GM18909 (cell line): ENCODE data around the gene ANKRD63.

Experiments
- ATAC-seq: cut with Tn5 transposase; IDR thresholded peaks from one replicate; pipeline ENCODE4 v1.9.1; 2021; ENCODE audit warnings: mild to moderate bottlenecking; ENCODE audit not compliant: unreplicated experiment, poor library complexity

ANKRD63 gene

DNA sequence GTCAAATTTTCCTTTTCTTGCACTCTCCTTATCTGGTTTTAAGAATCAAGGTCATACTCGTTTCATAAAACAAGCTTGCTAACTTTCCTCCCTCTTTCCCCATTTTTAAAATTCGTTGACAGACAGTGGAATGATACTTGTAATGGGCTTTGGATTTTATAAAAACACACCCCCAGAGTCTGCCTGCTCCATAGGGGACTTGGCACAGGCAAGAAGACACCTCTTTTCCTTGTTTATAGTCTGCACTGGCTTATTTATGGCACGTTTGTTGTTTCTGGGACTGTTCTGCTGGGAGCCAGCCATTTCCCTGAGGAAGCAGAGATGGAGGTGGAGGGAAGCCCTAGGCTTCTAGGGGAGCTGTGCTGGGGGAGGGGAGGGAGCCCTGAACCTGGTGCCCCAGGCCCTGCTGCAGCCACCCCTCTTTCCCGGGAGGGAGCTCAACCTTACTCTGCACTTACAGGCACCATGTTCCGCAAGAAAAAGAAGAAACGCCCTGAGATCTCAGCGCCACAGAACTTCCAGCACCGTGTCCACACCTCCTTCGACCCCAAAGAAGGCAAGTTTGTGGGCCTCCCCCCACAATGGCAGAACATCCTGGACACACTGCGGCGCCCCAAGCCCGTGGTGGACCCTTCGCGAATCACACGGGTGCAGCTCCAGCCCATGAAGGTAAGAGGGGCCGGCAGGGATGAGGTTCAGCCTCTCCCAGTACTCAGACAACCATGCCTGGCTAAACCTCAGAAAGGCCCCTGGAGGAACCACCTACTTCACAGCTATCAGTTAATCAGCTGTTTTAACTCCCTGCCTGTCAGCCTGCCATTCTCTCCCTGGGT is 18.3 kb downstream of the ANKRD63 start:
- no peak for ATAC-seq

DNA sequence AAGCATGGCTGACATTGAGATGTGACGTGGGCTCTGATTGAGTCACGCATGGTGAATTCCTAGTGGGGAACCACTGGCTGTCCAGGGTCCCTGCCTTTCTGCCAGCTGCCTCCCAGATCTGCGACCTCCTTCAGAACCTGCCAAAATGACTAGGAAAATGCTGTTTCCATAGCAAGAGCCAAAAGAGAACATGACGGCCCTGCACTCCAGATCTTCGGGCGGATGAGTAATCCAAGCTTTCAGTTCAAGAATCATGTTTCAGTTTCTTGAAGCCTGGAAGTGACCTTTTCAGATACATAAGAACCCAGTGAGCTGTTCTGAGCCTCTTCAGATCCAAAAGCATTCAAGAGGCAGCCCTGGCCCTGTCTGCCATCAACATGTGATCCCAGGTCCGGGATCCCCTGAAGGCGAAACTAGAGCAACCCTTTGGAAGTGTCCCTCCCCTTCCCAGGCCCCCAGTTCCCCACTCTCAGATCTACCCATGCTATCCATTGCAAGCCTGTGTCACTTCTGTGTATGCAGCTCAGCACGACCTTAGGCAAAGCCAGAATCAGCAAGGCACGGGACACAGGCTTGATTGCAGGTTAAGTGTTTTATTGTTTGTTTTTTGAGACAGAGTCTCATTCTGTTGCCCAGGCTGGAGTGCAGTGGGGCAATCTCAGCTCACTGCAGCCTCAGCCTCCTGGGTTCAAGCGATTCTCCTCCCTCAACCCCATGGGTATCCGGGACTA is 19.7 kb downstream of the ANKRD63 start:
- ATAC-seq, result no peak

GRCh38 chr15:40259021-40259420 is 23.8 kb downstream of the ANKRD63 start:
- no peak for ATAC-seq

- no peak for ATAC-seq
These were observed 24.3 kb downstream of the ANKRD63 start for GRCh38 chr15:40258544-40258943.

DNA sequence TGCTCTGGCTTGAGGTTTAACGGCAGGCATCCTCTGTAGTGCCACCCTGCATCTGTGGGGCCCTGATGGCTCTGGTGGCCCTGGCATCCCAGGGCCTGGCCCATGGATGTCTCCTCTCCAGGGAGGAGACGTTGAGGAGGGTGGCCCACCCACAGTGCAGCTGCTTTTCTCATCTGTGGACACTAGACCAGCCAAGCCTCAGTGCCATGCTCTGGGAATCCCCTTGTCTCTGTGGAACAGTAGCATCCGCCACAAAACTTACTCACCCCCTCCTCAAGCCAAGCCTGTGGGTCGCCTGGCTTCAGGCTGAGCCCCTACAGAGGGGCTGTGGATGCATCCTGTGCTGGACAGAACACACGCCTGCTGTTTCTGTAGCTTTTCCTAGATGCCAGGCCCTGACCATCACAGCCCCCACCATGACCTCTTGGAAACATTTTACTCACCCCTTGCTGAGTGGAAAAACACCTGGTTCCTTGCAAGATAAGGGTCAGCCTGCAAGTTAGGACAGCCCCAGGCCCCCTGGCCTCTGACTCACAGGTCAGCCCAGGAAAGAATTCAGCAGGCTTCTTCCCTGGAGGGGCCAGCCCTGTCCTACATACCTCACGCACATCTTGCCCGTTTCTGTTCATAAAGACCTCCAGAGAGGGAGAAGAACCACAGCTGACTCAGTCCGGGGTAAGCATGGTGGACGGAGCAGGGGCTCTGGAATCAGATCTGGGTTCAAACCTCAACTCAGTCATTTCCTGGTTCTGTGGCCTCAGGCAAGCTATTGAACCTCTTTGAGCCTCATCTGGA is 25.0 kb downstream of the ANKRD63 start:
- no peak for ATAC-seq

DNA sequence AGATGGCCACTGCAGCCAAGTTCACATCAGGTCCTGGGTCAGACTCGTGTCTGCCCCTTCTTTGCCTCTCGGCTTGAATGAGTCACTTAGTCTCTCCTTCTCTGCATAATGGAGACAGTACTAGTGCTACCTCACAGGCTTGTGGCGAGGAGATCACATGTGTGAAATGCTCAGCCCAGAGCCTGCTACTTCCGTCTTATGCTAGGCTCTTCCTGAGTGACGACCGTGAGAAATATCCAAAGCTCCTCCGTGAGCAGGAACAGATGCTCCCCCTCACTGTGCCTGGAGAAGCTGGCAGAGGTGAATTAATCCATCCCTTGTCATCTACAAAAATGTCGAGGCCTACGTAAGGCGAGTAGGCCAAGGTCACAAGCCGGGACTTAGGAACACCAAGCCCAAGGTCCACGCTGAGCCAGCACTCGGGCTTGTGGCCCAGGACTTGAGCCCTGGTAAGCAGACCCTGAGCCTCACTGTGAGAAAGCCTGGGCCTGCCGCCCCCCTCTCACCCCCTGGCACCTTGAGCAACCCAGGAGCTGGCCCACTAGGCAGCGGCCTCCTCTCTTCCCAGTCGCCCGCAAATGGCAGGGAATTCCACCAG is 26.1 kb downstream of the ANKRD63 start:
- no peak for ATAC-seq

- no peak for ATAC-seq
These were observed 27.8 kb downstream of the ANKRD63 start for GRCh38 chr15:40255033-40255432.

DNA sequence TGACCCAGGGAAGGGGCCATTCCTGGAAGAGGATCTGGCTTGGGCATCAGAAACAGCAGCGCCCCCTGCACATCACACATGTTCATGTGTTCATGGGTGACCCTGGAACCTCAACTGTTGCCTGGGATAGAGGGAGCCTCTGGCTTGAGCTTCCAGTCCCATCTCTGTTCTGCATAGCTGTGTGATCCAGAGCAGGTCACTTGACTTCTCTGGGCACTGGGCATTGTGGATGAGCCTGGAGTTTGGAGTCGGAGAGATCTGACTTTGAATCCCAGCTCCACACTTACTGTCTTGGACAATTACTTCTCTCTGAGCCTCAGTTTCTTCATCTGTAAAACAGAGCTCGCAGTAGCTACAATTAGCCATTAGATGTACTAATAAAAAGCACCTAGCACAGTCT is 28.4 kb downstream of the ANKRD63 start:
- no peak for ATAC-seq

DNA sequence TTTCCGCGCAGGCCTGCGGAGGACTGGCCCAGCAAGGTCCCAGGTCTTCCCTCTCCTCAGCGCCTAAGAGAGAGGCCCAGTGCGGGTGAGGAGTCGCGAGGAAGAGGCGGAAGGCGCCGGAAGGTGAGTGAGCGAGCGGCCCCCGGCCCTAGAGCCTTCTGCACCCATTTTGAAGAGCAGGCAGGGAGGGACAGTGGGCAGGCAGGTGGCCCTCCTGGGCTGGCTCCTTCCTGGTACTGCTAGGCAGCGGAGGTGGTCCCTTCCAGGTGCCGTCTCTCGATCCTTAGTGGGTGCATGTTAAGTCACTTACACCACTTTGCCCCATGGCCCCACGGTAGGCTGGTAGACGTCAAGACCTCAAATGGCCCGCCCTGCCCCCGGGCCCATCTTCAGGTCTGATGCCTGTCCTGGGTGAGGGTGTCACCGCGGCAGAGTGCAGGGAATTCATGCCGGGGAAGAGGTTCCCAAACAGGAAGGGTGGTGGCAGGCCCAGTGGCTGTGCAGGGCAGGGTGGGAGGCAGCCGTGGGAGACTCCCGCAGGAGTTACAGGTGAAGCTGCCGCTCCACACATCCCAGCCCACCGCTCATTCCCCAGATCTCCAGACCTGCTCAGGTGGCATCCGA is 29.6 kb downstream of the ANKRD63 start:
- ATAC-seq, result no peak

DNA sequence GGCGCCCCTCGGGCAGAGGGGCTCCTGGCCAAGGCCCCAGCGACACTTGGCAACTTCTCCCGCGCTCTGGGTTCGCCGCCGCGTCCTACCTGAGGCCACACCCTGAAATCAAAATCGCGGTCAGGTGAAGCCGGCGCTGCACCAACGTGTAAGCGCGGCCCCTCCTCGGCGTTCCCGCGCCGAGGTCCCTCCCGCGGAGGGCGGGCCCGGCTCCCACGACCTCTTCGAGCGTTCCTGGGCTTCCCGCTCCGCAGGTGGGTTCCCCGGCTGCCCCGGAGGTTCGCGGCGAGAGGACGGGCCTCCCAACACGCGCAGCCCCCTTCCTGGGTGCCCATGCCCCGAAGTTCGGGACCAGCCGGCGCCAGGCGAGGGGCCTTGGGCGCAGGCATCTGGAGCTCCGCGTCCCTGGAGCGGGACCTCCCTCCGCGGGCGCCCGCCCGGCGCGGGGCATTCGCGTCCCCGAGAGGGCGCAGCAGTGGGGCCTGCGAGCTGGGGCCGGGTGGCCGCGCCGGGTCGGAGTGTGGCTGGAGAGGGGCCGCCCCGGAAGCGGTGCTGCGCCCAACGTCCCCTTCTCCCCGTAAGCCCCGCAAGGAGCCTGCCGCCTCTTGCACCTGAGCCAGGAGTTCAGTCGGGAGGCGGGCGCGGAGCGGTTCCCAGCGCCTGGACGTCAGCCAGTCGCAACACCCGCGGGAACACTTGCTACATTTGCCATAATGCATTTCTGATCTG is 30.3 kb downstream of the ANKRD63 start:
- ATAC-seq, result no peak

DNA sequence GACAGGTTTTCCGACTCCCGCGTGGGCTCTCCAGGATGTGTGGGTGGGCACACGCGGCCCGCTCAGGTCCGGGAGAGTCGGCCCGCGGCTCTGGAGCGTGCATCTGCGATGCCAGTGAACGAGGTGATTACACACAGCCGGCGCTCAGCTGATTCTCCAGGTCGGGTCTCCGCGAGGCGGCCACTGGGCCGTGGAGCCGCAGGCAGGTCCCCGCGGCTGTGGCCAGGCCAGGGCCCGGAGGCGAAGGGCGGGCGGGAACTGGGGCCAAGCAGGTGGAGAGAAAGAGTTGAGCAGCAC is 30.8 kb downstream of the ANKRD63 start:
- ATAC-seq, result no peak

- no peak for ATAC-seq
These were observed 31.3 kb downstream of the ANKRD63 start for GRCh38 chr15:40251486-40252140.

GRCh38 chr15:40250771-40251483 is 31.9 kb downstream of the ANKRD63 start:
- ATAC-seq, result no peak

DNA sequence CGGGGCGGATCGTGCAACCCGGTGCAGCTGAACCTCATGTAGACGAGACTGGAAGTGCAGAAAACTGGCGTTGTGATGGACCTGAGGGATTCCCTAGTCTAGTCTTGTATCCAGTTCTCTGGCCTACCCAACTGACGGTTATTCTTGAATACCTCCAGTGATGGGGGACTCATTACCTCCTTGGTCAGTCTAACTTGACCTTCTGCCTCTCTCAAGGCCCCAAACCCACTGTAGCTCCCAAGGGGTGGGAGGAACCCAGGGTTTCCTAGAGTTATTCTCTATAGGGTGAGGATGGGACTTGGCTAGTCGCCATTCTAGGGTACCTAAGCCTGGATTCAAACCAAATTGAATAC is 32.6 kb downstream of the ANKRD63 start:
- ATAC-seq, result no peak

DNA sequence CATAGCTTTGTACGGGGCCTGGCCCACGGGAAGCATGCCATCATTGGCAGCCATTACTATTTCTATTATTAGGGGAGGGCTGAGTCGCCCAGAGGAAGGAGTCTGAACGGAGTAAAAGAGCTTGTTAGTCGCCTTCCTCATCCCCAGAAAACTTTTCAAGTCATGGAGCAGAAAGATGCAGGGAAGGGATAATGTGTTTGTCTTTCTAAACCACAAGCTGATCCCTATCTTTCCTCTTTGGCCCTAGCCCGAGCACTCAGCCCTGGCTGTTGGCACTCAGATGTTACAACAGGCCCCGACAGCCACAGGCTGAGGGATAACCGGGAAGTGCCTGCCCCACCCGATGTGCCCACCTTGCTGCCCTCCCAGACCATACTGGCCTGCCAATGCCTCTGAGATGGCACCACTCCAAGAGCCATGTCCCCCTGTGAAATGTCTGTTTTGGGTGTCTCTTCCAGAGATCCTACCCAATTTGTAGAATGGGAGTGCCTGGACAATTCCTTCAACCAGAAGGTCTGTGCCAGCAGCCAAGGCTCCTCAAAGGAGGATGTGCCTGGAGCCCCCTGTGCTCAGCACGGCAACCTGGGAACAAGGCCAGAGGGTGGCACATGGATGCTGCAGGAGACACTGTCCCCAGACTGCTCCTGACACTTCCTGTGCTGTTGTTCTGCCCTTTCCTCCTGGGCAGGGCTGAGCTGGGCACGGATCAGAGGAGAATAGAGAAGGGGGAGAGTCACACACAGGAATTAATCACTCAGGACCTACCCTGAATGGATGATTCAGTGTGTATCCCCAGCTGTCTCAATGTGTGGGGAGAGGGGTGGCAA is 33.2 kb downstream of the ANKRD63 start:
- ATAC-seq, result no peak

DNA sequence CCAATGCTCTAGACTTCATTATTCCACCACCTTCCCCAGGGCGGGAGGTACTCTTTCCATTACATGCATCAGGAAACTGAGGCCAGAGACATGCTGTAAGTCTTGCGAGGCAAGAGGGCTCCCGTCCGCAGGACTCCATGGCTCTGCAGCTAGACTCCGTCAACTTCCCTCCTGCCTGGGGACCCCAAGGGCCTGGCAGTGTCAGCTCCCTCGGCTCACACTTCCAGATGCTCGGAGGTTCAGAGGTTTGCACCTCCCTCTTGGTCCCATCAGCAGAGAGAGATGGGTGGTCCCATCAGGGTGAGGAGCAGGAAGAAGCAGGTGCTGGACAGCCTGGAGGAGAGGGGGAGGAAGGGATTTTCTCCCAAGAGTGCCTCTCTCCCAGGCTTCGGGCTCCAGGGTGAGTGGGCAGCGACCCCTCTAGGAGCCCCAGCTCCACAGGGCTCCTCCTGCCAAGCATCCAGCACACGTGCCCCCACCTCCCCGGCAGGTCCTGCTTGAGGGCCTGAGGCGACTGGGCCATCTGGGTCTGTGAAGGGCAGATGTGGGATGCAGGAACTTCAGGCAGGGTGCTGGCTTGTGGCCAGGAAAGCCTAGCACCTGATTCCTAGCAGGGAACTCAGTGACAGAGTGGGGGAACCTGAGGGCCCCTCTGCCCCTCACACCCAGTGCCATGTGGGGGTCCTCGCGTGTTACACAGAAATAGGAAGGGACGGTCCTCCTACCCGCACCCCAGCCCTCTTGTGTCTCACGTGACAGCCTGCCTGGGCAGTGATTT is 34.7 kb downstream of the ANKRD63 start:
- no peak for ATAC-seq

DNA sequence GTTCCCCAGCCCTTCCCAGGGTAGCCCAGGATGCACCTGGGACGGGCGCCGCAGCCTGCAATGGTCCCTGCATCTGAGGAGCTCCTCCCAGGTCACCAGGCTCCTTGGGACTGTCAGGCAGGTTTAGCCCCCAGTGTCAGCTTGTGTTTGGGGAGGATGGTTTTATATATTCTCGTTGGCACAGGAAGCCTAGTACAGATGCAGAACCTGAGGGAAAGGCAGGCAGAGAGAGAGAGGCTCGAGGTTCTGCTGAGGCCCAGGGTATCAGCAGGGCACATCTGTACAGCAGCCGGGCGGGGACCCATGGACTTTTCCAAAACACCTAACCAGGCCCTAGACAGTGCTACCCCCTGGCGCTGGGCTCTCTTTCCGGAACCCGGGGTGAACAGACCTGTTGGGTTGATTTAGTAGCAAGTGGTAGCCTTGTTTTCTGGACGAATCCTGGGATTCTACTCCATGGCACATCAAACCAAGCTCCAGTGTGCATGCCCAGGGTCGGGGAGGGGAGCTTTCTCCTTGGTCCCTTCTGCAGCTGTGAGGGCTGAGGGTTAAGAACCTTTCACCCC is 35.4 kb downstream of the ANKRD63 start:
- ATAC-seq, result no peak
